ENCODE results near the gene GREB1. TPM values are rescaled to one million over a fixed set of nuclear protein-coding genes. Genes with fewer than 3 reads are reported as not detected.

The GREB1 gene
- polyA plus RNA-seq, 1 donor from 2014 or later, result not detected

DNA sequence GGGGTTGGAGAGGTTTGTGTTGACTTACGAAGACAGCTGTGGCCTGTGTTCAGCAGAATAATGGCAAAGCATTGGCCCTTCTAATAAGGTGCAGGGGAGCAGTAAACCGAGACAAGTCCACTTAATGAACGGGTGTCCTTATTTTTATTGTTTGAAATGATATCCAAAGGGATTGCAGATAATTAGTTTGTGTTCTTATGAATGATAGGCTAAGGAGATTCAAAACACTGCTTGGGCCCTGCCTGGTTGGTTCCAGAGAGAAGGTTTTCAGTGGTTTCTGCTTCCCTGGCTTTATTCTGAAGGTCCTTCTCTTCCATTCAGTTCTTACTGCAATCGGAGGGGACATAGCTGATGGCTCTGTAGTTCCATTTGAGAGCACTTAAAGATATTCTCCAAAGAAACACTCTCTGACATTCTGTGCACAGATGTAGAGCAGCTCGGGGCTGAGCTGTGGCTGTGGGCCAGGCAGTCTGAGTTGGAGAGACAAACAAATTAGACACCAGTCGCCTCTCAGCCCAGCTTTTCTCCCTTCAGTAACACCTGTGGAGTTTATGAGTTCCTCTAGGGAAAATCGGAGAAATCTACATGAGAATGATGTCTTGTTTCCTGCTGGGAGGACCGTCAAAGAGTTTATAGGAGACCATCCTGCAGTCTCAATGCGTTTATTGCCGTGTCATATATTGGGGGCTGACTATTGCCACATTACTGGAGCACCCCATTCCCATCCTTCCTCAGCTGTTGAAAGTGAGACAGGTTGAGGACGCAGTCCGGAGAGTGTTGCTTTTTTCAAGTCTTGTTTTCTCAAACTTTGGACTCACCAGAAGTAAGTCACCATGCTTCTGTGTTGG is 6.5 kb downstream of the GREB1 start:
- H3K27ac Mint-ChIP-seq, result no peak overlapping the region
- H3K9me3 Mint-ChIP-seq, result no peaks in the 10 kb centered on the region
- H3K27me3 Mint-ChIP-seq, result peaks cover 15% of the 10 kb centered on the region
- H3K4me1 Mint-ChIP-seq, result peaks cover 0 to 2% (median 0%) of the 10 kb centered on the region in 3 donors
- H3K36me3 Mint-ChIP-seq, result peaks cover 1% of the 10 kb centered on the region
- no peak overlapping the region for H3K4me3 Mint-ChIP-seq

DNA sequence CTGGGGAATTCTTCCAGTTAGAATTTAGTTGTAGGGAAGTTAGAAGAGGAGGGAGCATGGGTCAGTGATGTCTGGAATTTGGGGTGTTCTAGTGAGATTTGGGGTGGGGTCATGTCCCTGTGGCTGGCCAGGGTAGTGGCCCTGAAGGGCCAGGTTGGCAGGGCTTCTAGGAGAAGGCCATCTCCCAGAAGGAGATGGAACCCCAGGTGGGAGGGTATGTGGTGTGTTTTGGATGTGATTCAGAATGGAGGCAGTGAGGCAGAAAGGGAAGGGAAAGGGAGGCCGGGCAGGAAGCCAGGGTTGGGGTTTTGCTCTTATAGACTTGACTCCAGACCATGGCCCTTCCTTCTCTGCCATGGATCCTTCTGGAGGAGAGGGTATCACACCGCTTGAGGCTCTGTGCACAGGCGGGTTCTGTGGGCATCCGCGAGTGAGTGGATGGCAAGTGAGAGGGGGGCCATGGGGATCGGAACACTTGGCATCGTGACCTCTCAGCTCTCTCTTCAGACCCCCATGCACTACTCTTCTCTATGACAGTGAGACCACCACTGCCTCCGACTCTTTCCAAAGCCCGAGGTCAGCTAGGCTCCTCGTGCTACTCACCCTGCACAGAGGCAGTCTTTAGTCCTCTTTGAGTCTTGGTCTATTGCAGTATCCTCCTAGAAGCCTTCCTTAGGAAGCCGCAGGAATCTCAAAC is 7.3 kb downstream of the GREB1 start:
- H3K27ac Mint-ChIP-seq, result no peak overlapping the region

DNA sequence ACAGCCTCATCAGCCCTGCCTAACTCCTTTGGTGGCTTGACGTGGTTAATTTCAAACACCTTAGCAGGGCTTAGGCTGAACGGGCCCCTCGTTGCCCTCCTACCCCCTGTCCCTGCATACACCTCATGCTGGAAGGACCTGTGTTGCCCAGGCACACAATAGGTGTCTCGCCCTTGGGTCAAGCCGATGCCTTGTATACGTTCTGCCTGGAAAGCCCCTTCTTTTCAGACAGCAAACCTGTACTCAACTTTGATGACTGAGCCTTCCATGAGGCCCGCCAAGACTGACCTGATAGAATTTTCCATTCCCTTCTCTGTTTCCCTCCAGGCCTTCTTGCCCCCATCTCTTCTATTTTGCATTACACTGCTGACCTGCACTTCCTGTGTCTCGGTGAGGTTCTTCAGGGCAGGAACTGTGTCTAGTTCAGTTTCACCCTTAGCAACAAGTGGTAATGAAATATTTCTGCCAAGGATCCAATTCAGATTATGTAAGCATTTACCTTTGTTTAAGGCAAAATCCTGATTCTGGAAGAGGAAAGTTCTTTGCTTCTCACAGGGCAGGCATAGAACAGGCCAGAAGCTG is 7.9 kb downstream of the GREB1 start:
- no peaks in the 10 kb centered on the region for H3K9me3 Mint-ChIP-seq
- no peak overlapping the region for H3K27ac Mint-ChIP-seq
- peaks cover 0 to 2% (median 0%) of the 10 kb centered on the region in 3 donors for H3K4me1 Mint-ChIP-seq
- H3K36me3 Mint-ChIP-seq, result peaks cover 1% of the 10 kb centered on the region
- H3K4me3 Mint-ChIP-seq, result no peak overlapping the region
- H3K27me3 Mint-ChIP-seq, result peaks cover 15% of the 10 kb centered on the region

More for the DNA sequence above, 7.3 kb downstream of the GREB1 start:
- Mint-ChIP-seq H3K9me3 (no peaks in the 10 kb centered on the region), H3K36me3 (peaks cover 1% of the 10 kb centered on the region), H3K27me3 (peaks cover 15% of the 10 kb centered on the region), H3K4me1 (peaks cover 0 to 2% (median 0%) of the 10 kb centered on the region in 3 donors), H3K4me3 (no peak overlapping the region)

DNA sequence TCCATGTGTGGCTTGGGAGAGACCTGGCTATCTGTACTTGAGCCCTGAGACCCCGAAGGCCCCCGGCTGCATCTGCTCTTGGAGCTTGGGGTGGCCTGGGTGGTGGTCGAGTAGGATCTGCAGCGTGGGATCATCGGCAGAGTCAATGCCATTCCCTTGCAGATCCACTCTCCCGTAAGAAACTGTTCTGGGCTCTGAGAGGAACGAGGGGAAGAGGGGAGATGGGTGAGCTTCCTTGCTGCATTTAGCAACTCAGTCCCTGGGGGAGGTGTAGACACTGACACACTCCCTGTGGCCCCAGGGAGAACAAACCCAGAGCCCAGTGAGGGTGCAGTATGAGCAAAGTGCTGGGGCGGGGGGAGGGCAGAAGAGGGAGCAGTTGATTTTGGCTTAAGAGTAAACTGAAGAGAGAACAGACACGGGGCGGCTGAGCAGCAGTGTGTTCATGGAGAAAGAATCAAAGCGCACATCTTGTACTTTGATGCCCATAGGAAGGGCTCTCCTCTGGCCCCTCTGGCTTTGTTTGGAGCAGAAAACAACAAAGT is 8.5 kb downstream of the GREB1 start:
- Mint-ChIP-seq H3K9me3 (no peaks in the 10 kb centered on the region), H3K4me3 (no peak overlapping the region), H3K36me3 (peaks cover 1% of the 10 kb centered on the region), H3K27ac (no peak overlapping the region), H3K27me3 (peaks cover 17% of the 10 kb centered on the region), H3K4me1 (peaks cover 0 to 2% (median 0%) of the 10 kb centered on the region in 3 donors)

DNA sequence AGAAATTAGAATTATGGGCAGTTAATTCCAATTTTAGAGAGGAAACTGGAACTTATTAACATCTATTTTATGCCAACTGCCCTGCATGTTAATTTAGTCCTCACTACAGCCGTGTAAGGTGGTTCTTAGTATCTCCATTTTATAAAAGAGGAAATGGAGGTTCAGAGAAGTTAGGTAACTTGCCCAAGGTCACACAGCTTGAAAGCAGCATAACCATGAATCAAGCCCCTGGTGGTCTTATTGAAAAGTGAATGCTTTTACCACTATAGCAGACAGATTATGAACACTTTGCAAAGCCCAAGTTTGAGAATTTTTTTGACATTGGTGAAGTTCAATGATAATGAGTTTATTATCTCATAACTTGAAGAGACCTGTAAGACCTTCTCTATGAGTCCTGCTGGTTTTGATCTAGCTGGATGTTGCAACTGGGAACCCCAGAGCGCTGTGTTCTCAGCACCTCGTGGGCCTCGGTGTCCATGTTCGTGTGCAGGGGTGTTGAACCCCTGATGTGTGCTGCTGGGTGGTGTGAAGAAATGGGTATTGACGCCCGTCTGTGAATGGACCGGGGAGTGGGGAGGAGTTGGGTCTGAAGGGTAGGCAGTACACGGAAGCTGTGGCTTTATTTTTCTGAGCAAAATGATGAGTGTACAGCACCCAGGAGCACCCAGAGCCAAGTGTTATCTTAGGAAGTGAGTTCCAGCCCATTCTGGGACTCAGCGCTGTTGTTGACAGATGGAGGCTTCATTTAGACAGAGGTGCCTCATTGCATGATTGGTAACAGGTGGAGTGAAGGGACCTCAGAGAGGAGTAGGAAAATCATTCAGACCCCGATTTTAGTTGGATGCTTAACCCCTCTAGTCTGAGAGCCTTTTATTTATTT is 9.7 kb downstream of the GREB1 start:
- Mint-ChIP-seq H3K9me3 (no peaks in the 10 kb centered on the region), H3K4me3 (no peak overlapping the region), H3K36me3 (peaks cover 1% of the 10 kb centered on the region), H3K27me3 (peaks cover 17% of the 10 kb centered on the region), H3K4me1 (peaks cover 0 to 2% (median 0%) of the 10 kb centered on the region in 3 donors), H3K27ac (no peak overlapping the region)

DNA sequence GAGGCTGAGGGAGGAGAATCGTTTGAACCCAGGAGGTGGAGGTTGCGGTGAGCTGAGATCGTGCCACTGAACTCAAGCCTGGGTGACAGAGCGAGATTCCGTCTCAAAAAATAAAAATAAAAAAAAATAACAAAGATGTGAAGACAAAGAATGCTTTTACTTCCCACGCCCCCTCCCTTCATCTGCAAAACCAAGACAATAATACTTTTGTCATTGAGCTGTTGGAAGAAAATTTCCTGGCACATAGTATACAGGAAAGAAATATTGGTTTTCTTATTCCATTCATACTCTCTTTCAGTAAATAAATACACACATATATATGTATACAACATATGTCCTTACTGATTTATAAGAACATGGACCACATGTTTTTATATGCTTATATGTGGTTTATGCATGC is 12.2 kb downstream of the GREB1 start:
- H3K4me3 Mint-ChIP-seq, result no peak overlapping the region
- peaks cover 21% of the 10 kb centered on the region for H3K27me3 Mint-ChIP-seq
- H3K27ac Mint-ChIP-seq, result no peak overlapping the region
- H3K9me3 Mint-ChIP-seq, result peaks cover 0 to 5% (median 2%) of the 10 kb centered on the region in 3 donors
- no peaks in the 10 kb centered on the region for H3K4me1 Mint-ChIP-seq
- H3K36me3 Mint-ChIP-seq, result peaks cover 1% of the 10 kb centered on the region

DNA sequence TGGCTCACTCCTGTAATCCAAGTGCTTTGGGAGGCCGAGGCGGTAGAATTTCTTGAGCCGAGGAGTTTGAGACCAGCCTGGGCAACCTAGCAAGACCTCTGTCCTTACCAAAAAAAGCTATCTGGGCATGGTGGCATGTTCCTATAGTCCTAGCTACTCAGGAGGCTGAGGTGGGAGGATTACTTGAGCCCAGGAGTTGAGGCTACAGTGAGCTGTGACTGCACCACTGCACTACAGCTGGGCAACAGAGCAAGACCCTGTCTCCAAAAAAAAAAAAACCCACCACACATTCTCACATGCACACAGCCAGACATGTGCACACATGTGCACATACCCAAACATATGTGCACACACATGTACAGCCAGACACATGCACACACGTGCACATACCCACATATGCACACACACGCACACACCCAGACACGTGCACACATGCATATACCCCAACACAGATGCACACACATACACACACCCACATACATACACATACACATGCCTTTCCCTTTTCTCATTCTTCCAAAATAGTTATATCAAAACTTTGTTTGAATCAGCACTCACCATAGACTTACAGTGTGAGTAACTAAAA is 14.2 kb downstream of the GREB1 start:
- peaks cover 0 to 5% (median 2%) of the 10 kb centered on the region in 3 donors for H3K9me3 Mint-ChIP-seq
- H3K27ac Mint-ChIP-seq, result no peak overlapping the region
- H3K4me3 Mint-ChIP-seq, result no peak overlapping the region
- H3K36me3 Mint-ChIP-seq, result no peaks in the 10 kb centered on the region
- H3K27me3 Mint-ChIP-seq, result peaks cover 12% of the 10 kb centered on the region
- H3K4me1 Mint-ChIP-seq, result no peaks in the 10 kb centered on the region

DNA sequence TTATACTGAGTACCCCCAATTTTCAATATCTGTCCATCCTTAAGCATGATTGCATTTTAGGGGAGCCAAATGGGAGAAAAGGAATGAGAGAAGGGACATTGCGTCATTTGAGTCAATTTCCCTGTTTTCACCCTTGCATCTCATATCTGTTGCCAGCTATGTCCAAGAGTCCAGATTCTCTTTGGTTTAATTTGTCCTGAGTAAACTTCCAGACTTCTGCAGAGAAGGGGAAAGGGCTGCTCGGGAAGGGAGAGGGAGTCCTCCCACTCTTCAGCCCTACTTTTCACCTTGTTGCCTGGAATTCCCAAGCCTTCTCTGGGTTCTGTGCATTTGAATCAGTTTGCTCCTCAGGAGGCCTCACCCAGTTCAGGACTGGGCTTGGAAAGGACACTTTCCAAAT is 16.5 kb downstream of the GREB1 start:
- H3K27ac Mint-ChIP-seq, result no peak overlapping the region
- peaks cover 0 to 5% (median 0%) of the 10 kb centered on the region in 3 donors for H3K4me1 Mint-ChIP-seq
- peaks cover 14% of the 10 kb centered on the region for H3K27me3 Mint-ChIP-seq
- H3K4me3 Mint-ChIP-seq, result no peak overlapping the region
- peaks cover 0 to 5% (median 2%) of the 10 kb centered on the region in 3 donors for H3K9me3 Mint-ChIP-seq
- no peaks in the 10 kb centered on the region for H3K36me3 Mint-ChIP-seq

DNA sequence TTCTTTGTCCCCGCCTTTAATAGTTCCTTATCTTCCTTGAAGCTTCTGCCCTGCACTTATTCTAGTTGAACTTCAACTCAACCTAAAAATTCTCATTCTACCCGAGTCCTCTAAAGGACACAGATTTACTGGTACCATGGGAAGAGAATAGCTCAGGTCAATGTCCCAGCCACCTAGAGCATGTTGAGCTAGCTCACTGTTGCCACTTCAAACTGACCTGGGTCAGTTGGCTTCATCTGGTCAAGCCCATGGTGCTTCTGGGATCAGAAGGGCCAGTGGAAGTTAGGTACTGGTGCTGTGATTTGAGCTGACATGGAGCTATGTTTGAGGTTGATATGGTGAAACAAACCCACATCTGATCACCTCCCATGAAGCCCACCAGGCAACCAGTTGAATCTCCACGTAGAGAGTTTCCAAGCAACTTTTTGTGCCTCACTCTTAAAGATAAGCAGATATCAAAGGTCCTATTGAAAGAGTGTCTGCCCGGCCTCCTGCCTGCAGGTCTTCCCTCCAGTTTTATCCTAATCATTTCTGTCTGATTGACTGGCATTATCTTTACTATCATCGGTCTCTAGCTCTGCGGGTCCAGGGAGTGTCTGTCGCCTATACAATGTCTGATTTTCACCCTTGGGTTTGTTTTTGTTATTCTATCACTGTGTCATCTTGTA is 17.2 kb downstream of the GREB1 start:
- Mint-ChIP-seq H3K4me3 (no peak overlapping the region), H3K36me3 (no peaks in the 10 kb centered on the region), H3K9me3 (peaks cover 0 to 5% (median 2%) of the 10 kb centered on the region in 3 donors), H3K27ac (no peak overlapping the region), H3K4me1 (peaks cover 0 to 5% (median 0%) of the 10 kb centered on the region in 3 donors), H3K27me3 (peaks cover 20% of the 10 kb centered on the region)

DNA sequence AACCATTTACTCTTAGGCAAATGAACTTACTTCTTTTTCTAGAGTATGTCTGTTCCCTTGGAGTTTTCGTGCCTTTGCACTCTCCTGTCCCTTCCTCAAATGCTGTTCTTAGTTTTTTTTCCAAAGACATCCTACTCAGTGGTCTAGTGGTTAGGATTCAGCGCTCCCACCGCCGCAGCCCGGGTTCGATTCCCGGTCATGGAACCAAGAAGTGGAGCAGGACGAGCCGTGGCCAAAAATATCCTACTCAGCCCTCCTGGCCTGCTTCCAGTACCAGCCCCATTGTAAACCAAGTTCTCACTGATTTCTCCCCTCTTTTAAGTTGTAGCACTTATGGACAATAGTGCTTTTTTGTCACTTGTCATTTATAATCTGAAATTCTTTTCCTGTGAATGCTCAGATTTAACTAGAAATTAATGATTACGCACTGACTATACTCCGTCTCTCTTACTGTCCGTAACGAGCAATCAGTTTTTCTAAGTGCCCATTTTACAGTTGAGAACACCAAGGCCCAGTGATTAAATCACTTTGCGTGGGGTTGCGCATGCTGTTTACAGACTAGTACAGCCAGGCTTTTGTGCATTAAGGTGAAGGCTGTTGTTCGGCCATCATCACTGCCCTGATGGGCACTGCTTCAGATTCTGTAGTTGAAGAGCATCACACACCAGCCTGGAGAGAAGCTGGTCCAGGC is 17.9 kb downstream of the GREB1 start:
- H3K36me3 Mint-ChIP-seq, result no peaks in the 10 kb centered on the region
- no peak overlapping the region for H3K27ac Mint-ChIP-seq
- no peak overlapping the region for H3K4me3 Mint-ChIP-seq
- peaks cover 22% of the 10 kb centered on the region for H3K27me3 Mint-ChIP-seq
- peaks cover 0 to 5% (median 2%) of the 10 kb centered on the region in 3 donors for H3K9me3 Mint-ChIP-seq
- H3K4me1 Mint-ChIP-seq, result peaks cover 0 to 5% (median 0%) of the 10 kb centered on the region in 3 donors

DNA sequence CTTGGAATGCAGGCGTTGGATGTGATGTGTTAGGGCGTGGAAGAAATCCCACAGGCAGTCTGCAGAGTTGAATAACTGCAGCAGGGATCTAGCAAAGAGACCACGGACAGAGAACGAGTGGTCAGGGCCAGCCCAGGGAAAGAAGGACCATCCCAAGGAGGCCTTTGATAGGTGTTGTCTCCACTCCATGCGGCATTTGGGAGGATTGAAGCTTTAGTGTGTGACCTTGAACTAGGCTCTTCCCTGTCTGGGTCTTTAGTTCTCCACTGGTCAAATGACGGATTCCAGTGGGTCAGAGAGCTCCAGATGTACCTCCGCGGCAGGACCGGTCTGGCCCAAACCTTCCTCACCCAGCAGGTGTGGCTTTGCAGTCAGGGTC is 18.4 kb downstream of the GREB1 start:
- Mint-ChIP-seq H3K27ac (no peak overlapping the region), H3K4me3 (no peak overlapping the region), H3K9me3 (peaks cover 0 to 5% (median 2%) of the 10 kb centered on the region in 3 donors), H3K36me3 (no peaks in the 10 kb centered on the region), H3K4me1 (peaks cover 0 to 5% (median 0%) of the 10 kb centered on the region in 3 donors), H3K27me3 (peaks cover 20% of the 10 kb centered on the region)

DNA sequence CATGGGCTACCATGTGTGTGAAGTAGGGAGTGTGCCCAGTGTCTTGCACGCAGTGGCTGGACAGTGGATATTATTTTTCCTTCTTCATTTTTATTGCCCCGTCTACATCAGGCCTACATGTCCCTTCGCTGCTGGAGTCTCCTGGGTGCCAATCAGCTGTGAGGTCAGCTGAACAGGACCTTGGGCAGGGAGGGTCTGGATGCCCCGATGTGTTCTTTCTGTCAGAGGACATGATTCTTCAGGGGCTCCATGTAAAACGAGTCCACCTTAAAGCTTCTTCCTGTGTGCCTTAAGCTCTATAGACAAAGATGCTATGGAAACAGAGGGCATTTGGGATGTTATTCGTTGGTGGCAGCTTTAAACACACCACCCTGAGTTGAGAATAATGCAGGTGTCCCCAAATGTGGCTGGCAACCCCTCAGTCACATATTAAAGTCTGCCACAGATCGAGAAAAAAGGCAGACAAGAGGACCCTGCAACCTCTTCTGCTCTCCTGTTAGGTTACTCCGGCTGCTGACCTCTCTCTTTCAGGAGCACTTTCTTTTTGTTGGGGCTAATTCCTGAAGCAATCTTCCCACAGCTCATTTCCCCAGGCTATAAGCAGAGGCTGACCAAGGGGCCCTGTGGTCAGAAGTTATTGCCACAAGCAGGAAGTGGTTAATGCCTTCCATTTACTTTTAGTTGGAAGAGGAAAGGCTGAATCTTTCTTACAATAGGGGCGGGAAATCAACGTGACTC is 20.0 kb downstream of the GREB1 start:
- Mint-ChIP-seq H3K27ac (no peak overlapping the region), H3K27me3 (peaks cover 20% of the 10 kb centered on the region), H3K4me1 (peaks cover 0 to 5% (median 0%) of the 10 kb centered on the region in 3 donors), H3K36me3 (no peaks in the 10 kb centered on the region), H3K9me3 (peaks cover 0 to 5% (median 2%) of the 10 kb centered on the region in 3 donors), H3K4me3 (no peak overlapping the region)

DNA sequence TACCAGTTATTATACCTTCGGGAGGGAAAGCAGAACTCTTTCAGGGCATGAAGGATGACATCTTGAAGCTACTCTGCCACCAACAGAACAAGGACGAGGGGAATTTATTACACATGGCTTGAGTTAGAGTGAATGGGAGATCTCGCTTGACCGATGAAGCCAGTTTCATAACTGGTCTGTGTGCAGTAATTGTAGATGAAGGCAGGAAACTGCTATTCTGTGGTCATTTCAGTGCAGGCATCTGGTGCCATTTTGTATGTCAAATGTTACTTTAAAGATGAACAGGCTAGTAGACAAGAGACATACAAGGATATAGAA is 20.5 kb downstream of the GREB1 start:
- H3K4me3 Mint-ChIP-seq, result no peak overlapping the region
- H3K4me1 Mint-ChIP-seq, result peaks cover 0 to 5% (median 0%) of the 10 kb centered on the region in 3 donors
- H3K27me3 Mint-ChIP-seq, result peaks cover 20% of the 10 kb centered on the region
- H3K9me3 Mint-ChIP-seq, result peaks cover 0 to 5% (median 2%) of the 10 kb centered on the region in 3 donors
- H3K36me3 Mint-ChIP-seq, result no peaks in the 10 kb centered on the region
- no peak overlapping the region for H3K27ac Mint-ChIP-seq

All from IgD-negative memory B cell (primary cell).